ENCODE measurements around the gene TMEM119. TPM values are rescaled to one million over a fixed set of nuclear protein-coding genes. Genes with fewer than 3 reads are reported as not detected.

Gene TMEM119
- polyA plus RNA-seq, 1 experiment = 60.3 TPM

DNA sequence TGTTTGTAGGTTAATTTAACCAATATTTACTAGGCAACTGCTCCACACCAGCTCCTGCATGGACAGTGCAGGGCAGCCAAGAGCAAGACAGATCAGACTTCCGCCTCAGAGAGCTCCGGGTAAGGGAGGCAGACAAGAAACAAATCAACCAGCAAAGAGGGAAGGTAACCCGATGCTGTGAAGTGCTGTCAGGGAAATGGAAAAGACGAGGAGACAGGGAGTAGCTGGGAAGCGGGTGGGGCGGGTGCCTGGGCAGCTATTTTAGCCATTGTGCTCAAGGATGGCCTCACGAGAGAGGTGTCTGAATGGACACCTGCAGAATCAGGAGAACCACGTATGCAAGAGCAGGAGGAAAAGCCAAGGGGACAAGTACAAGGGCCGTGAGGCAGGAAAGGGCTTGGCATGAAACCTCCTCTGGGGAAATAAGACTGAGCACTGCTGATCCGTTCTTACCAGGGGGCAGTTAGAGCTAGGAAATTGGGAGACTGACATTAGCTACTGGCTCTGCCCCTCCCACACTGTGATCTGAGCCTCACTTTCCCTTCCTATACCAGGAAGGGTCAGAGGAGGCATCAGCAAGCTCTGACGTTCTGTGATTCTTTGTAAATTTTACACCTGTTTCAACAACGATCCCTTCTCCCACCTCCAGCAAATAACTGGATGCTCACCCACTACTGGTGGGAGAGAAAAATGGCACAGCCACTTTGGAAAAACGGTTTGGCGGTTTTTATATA lies 6.5 kb upstream of the TMEM119 start:
- H3K27me3 ChIP-seq (ENCODE audit: control insufficient read depth, insufficient read depth, low read length) = no peaks in the 10 kb centered on the region
- no peaks in the 10 kb centered on the region; the same call in 1 of the 2 replicates for H3K9me3 ChIP-seq (ENCODE audit: control insufficient read depth, insufficient read depth, low read length)
- H3K27ac ChIP-seq (ENCODE audit: low read depth, low read length) = peak overlapping the region; percentile 11
- TF ChIP-seq, protein P1, sequence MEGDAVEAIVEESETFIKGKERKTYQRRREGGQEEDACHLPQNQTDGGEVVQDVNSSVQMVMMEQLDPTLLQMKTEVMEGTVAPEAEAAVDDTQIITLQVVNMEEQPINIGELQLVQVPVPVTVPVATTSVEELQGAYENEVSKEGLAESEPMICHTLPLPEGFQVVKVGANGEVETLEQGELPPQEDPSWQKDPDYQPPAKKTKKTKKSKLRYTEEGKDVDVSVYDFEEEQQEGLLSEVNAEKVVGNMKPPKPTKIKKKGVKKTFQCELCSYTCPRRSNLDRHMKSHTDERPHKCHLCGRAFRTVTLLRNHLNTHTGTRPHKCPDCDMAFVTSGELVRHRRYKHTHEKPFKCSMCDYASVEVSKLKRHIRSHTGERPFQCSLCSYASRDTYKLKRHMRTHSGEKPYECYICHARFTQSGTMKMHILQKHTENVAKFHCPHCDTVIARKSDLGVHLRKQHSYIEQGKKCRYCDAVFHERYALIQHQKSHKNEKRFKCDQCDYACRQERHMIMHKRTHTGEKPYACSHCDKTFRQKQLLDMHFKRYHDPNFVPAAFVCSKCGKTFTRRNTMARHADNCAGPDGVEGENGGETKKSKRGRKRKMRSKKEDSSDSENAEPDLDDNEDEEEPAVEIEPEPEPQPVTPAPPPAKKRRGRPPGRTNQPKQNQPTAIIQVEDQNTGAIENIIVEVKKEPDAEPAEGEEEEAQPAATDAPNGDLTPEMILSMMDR (IDR thresholded peaks at IDR 0.05; ENCODE audit: low read depth, low read length) = no peak
- ChIA-PET POLR2A (no interaction called here), CTCF (interaction anchor here (0.8 to 1.6 kb wide), 3 partner anchors 13 to 40 kb away, joined by 4 to 9 read pairs (median 5); no protein-coding TSS in a partner anchor)
- H3K4me3 ChIP-seq (ENCODE audit: low read depth, low read length) = no peak overlapping the region
- DNase-seq (ENCODE audit: low read depth, low spot score) = no peak

DNA sequence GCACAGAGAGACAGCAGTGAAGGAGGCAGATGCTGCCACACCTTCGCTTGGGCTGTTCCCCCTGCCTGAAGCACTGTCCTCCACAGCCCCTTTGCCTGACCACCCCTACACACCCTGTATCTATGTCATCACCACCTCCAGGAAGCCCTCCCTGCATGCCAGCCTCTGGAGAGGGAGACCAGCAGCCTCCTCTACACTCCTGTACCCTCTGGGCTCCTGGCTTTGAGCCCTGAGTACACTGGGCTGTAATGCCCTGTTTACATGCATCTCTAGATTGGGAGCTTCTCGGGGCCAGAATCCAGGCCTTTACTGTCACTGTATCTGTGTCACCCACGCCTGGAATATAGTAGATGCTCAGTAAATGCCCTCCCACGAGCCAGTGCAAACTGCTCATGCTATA lies 5.9 kb upstream of the TMEM119 start:
- H3K9me3 ChIP-seq (ENCODE audit: control insufficient read depth, insufficient read depth, low read length) = no peaks in the 10 kb centered on the region; the same call in 1 of the 2 replicates
- ChIA-PET CTCF (interaction anchor here (0.8 kb wide), 1 partner anchor 14 kb away, joined by 4 read pairs; no protein-coding TSS in a partner anchor), POLR2A (no interaction called here)
- TF ChIP-seq, protein P1 (IDR thresholded peaks at IDR 0.05; ENCODE audit: low read depth, low read length) = no peak
- H3K27me3 ChIP-seq (ENCODE audit: control insufficient read depth, insufficient read depth, low read length) = no peaks in the 10 kb centered on the region
- no peak overlapping the region for H3K27ac ChIP-seq (ENCODE audit: low read depth, low read length)
- no peak for DNase-seq (ENCODE audit: low read depth, low spot score)
- H3K4me3 ChIP-seq (ENCODE audit: low read depth, low read length) = no peak overlapping the region

DNA sequence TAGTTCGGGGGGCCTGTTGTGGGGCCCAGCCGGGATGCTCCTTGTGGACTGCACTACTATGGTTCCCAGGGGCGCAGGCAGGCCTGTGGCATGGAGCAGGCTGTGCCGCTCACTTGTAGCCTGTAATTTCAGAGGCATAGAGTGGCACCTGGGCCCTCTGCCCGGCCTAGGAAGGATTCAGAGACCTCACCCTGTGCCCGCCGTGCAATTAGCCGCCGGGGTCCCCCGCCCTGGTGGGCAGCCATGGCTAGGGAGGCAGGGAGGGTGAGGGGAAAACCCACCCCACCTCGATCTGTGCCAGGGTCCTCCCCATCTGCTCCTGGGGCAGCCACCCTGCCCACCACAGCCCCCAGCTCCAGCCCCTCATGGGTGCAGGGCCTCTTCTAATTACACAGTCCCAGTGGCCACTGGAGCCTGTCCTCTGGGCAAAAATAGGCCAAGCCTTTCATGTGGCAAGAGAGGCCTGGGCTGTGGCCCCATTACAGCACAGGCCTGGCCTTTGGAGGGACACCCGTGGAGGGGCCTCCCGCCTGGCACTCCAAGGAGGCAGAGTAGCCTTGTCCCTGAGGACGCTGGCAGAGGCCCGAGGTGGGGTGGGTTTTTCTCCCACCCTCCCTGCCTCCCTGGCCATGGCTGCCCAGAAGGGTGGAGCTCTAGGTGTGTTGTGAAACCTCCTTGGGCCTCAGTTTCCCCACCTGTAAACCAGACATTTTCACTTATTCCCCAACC lies 5.3 kb upstream of the TMEM119 start:
- no peak for DNase-seq (ENCODE audit: low read depth, low spot score)
- ChIA-PET CTCF (interaction anchor here (0.6 to 0.8 kb wide), 2 partner anchors 15 to 33 kb away, joined by 3 to 4 read pairs; no protein-coding TSS in a partner anchor), POLR2A (no interaction called here)
- no peaks in the 10 kb centered on the region for H3K9me3 ChIP-seq (ENCODE audit: control insufficient read depth, insufficient read depth, low read length)
- no peak overlapping the region for H3K4me3 ChIP-seq (ENCODE audit: low read depth, low read length)
- no peaks in the 10 kb centered on the region for H3K27me3 ChIP-seq (ENCODE audit: control insufficient read depth, insufficient read depth, low read length)
- no peak overlapping the region for H3K27ac ChIP-seq (ENCODE audit: low read depth, low read length)
- TF ChIP-seq, protein P1 (IDR thresholded peaks at IDR 0.05; ENCODE audit: low read depth, low read length) = no peak

DNA sequence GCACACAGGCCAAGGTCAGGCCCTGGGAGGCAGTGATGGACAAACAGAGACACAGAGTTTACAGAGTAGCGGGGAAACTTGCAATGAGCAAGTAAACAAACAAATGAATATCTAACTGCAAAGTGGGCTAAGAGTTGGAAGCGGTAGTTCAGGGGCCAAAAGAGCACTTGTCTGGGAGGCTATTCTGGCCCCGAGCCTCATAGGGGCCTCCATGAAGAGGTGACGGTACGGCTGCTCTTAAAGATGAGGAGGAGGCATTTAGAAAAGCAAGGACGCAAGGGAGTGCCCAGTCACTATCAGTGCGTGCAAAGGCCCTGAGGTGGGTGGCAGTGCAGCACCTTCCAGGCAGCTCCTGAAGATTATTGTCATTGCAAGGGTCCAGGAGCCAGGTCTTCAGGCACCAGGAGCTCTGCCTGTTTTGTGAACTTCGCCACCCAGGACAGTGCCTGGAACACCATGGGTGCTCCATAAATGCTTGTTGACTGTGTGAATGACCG lies 4.4 kb upstream of the TMEM119 start:
- Histone ChIP-seq H3K4me3 (ENCODE audit: low read depth, low read length) (no peak overlapping the region), H3K9me3 (ENCODE audit: control insufficient read depth, insufficient read depth, low read length) (no peaks in the 10 kb centered on the region), H3K27ac (ENCODE audit: low read depth, low read length) (no peak overlapping the region), H3K27me3 (ENCODE audit: control insufficient read depth, insufficient read depth, low read length) (no peaks in the 10 kb centered on the region)
- no peak for DNase-seq (ENCODE audit: low read depth, low spot score)
- CTCF ChIA-PET = interaction anchor here (0.6 to 0.7 kb wide), 2 partner anchors 32 kb away, joined by 3 to 4 read pairs; no protein-coding TSS in a partner anchor
- TF ChIP-seq, protein P1 (IDR thresholded peaks at IDR 0.05; ENCODE audit: low read depth, low read length) = no peak
- POLR2A ChIA-PET = no interaction called here

All from AG04450 (cell line).